NCI-H1436 (cell line): ENCODE data around the gene HCLS1.
"Not testable (repeated sequence)": the region's sequence is repeated elsewhere in the genome, so short reads cannot be mapped to it uniquely, and the experiment has no call there.

Experiments
- DNase-seq: peaks from one replicate; lab custom pipeline; 2025; lab: John Stamatoyannopoulos, UW

Gene HCLS1, protein sequence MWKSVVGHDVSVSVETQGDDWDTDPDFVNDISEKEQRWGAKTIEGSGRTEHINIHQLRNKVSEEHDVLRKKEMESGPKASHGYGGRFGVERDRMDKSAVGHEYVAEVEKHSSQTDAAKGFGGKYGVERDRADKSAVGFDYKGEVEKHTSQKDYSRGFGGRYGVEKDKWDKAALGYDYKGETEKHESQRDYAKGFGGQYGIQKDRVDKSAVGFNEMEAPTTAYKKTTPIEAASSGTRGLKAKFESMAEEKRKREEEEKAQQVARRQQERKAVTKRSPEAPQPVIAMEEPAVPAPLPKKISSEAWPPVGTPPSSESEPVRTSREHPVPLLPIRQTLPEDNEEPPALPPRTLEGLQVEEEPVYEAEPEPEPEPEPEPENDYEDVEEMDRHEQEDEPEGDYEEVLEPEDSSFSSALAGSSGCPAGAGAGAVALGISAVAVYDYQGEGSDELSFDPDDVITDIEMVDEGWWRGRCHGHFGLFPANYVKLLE

DNA sequence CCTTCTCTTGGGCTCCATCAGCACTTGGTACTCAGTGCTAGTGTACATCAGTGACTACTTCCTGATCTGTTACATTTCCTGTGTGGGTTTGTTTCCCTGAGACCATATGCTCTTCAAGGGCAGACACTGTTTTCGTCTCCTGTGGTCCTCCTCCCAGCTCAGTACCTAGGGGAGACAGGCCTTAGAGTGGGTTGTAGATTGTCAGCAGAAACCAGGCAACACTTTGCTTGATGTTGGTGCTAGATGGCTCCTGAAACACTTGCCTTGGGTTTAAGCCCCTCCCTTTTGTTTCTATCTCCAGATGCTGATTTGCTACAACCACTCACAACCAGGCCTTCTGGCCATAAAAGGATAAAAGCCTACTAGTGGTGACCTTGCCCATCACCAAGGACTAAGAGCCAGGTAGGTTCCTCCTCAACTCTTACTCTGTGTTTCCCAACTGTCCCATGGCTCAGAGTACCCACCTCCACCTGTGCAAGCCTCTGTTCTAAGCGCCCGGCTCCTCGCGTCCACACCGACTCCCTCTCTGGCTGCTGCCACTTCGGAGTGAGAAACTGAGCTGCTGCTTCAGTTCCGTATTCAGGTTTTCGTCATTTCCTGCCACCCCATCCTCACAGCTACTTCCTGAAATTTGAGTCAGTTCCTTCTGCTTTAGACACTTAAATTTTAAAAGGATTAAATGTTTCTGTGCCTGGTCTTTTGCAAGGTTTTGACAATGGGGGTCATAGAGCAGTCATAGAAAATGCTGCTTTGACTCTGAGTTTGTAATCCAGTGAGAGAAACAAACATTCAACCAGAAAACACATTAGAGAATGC lies at the start of gene HCLS1:
Gene HCLS1, minus strand, starts transcription at position 548 of the 816 bp plus-strand sequence. CDS start 2,556 bp downstream, outside the sequence.
- DNase-seq: no peak

- no peak for DNase-seq
Measured at GRCh38 chr3:121710347-121710746, 49.6 kb upstream of the HCLS1 start.

DNA sequence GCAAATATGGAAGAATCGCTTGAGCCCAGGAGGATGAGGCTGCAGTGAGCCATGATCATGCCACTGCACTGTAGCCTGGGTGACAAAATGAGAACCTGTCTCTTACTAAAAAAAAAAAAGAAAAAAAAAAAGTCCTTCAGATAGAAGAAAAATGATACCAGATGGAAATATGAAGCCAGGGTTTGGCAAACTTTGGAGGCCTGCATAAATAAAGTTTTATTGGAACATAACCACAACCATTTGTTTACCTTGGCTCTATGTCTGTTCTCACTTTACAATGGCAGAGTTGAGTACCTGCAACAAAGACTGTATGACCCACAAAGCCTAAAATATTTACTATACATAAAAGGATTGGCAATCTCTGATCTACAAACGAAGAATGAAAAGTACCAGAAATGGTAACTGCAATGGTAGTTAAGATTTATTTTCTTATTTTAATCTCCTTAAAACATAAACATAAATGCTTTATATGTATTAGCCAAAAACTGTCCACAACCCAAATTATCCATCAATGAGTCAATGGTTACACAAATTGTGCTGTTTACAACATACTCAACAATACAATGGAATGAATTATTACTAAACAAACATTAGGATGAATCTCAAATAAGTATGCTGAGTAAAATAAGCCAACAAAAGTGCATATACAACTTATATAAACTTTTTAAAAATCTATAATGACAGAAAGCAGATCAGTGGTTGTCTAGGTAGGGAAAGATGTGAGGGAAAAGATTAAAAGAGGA lies 47.0 kb upstream of the HCLS1 start:
- no peak for DNase-seq

DNA sequence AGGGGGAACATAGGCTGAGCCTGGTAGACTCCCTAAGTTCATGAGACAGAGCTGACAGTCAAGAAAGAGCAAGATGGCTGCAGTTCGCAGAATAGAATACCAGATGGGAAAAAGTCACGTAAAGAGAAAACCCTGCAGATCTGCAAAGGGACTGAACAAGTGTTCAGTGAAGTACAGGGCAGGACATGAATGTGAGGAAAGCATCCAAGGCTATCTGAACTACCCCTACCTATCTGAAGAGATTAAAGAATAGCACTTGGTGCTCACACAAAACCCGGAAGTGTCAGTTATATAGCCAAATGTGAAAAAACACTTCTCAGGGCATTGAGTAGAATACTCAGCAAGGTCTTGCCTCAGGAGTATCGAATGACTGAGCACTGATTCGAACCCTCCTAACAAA lies 44.8 kb upstream of the HCLS1 start:
- no peak for DNase-seq

DNA sequence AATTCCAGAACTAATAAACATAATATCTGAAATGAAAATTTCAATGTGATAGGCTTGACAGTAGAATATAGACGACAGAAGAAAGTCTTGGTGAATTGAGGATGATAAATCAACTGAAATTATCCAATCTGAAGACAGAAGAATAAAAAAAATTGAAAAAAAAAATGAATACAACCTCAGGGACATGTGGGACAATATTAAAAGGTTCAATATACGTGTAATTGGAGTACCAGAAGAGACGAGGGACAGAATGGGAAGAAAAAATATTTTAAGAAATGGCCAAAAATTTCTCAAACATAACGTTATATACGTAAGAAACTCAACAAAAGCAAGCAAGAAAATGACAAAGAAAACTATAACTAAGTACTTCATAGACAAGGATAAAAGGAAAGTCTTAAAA lies 43.3 kb upstream of the HCLS1 start:
- no peak for DNase-seq

DNA sequence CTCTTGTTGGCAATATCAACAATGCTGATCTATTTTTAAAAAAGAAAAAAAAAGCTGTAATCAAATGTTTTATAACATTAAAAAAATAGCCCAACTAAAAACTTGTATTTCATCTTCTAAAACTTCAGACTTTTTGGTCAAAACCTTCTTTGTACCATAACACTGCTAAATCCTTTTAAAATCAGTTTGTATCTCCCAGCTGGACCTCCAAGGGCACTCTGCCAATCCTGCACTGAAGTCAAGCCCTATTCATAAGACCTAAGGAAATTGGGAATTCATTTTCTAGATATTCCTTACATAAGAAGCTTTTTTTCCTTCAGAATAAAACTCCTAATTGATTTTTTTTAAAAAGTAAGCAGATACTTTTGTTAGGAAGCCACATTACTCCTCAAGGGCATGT lies 38.2 kb upstream of the HCLS1 start:
- no peak for DNase-seq

- no peak for DNase-seq
Measured at GRCh38 chr3:121698476-121698875, 37.8 kb upstream of the HCLS1 start.

DNA sequence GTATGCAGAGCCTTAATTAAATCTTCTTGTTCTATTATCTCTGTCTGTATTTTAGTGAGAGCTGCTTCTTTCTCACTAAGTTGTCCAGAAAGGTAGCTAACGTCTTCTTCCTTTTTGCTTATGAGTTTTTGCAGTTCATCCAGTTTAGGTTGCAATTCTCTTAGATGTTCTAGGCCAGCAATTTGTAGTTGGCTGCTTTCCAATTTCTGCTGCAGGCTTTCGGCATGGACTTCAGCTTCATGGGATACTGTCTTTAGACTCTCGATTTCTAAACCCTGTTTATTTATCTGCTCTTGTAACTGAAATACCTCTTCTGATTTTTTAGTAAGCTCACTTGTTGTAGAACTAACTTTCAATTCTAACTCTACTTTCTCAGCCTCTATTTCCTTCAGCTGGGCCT lies 35.5 kb upstream of the HCLS1 start:
- no peak for DNase-seq

DNA sequence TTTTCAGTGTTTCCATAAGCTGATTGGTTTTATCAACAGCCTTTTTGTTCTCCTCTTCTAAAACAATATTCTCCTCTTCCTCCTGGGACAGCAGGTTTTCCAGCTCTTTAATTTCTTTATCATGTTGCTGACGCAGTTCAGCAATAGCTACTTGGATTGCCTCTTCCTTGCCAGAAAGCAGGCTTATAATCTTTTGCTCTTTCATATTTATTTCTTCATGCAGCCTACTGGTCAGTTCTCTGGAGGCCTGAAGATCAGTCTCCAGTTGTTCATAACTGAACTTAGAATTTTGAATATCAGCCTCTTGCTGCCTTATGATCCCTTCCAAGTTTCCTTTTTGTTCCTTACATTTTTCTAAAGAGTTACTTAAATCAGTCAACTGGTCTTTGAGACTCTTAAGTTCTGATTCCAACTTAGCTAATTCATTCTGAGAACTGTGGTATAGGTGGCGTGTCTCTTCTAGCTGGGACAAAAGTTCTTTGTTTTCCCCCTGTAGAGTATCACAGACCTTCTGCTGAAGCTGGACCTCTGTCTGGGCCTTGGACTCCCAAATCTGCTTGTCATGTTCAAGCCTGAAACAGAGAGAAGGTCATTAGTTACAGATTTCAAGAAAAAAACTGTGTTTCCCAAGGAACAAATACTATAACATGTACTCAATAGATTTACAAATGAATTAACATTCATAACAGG lies 31.5 kb upstream of the HCLS1 start:
- DNase-seq: no peak

GRCh38 chr3:121690777-121691405 lies 30.2 kb upstream of the HCLS1 start:
- DNase-seq: no peak

GRCh38 chr3:121688747-121689146 lies 28.0 kb upstream of the HCLS1 start:
- DNase-seq: not testable (repeated sequence)

- DNase-seq: no peak
Measured at GRCh38 chr3:121681792-121682191, 21.1 kb upstream of the HCLS1 start.

- DNase-seq: no peak
Measured at GRCh38 chr3:121677141-121677540, 16.4 kb upstream of the HCLS1 start.

DNA sequence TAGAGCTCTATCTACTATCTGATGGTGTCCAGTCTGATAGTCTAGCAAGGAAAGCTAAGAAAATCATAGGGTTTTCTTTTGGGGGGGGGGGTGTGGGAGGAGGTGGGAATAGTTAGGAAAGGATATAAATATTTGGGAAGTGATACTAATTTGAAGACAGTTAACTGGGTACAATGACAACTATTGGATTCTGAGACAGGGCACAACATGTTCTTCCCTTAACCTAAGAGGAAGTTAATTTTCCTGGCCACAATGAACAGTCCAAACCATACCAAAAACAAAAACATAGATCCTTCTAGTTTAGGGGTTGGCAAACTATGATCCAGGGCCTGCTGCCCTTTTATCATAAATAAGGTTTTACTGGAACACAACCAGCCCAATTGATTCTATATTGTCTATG lies 10.0 kb upstream of the HCLS1 start:
- no peak for DNase-seq

GRCh38 chr3:121667333-121667732 lies 6.6 kb upstream of the HCLS1 start:
- no peak for DNase-seq

GRCh38 chr3:121665488-121665887 lies 4.8 kb upstream of the HCLS1 start:
- DNase-seq: no peak

DNA sequence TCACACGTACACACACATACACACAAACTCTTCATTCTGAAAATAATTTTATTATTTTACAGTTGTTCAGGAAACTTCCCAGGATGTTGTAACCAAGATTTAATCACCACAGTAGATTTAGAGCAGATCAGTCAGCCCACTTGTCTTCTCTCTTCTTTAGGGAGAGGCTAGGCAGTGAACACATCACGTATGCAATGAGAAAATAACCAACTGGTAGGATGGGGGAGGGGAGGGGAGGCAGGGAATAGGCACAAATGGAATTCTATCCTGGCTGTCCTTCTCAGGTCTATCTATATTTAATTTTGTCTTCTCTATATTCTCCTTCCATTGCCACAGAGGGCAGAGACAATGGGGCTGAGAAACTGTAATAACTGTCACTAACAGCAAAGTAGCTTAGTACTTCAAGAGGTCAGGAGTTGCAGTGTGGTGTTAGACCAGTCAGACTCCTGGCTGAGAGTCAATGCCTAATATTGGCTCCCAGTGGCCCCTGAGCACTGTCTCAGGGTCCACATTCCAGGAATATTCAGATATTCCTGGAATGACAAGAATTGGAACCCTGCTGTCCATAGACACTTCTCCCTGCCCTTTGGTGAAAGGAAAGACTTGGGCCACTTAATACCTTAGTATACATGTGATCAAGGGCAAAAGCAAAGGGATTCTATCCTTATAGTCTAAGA lies 2.6 kb upstream of the HCLS1 start:
- no peak for DNase-seq

- DNase-seq: no peak
Measured at GRCh38 chr3:121662742-121663141, 2.0 kb upstream of the HCLS1 start.

- DNase-seq: no peak
Measured at GRCh38 chr3:121661376-121661775, 673 bp upstream of the HCLS1 start.

- DNase-seq: no peak
Measured at GRCh38 chr3:121659586-121659985, 1.1 kb downstream of the HCLS1 start.
